IMR-90 (cell line): ENCODE results near the gene CCDC50. TPM values are rescaled to one million over a fixed set of nuclear protein-coding genes. Genes with fewer than 3 reads are reported as not detected.

Experiments used
- ATAC-seq: fragments of 200-7000 bp; cut with Tn5 transposase; 2 replicates; pipeline ENCODE4 v1.9.1; 2020; ENCODE audit warnings: low read depth, mild to moderate bottlenecking, moderate library complexity
- BruUV-seq: library from RNA; stranded (reverse); fragments of 400-500 nt; replicated peaks from 2 replicates; lab custom pipeline; 2021; lab: Mats Ljungman, UMichigan
- CTCF ChIA-PET: fragments of 300-600 bp; formaldehyde crosslinking; extraction: SDS; loops from one replicate; lab custom pipeline; 2021; ENCODE audit warnings: antibody characterized with exemption; lab: Yijun Ruan, JAX
- POLR2A ChIA-PET: fragments of 300-600 bp; sonication (Branson Sonifier 250); formaldehyde crosslinking; loops from one replicate; lab custom pipeline; 2022; ENCODE audit warnings: antibody characterized with exemption; ENCODE audit not compliant: unreplicated experiment; lab: Charles Lee
- DNase-seq: peaks from one replicate; pipeline ENCODE4 v3.0.0; 2013
- H2AFZ ChIP-seq: replicated peaks from 2 replicates; pipeline ENCODE3; 2013; ENCODE audit warnings: low read length, mild to moderate bottlenecking; ENCODE audit not compliant: poor library complexity
- H2AK5ac ChIP-seq: 2 replicates; pipeline ENCODE4 v1.6.1; 2013; ENCODE audit warnings: low read depth, low read length, inconsistent platforms
- H2AK9ac ChIP-seq: replicated peaks from 2 replicates; pipeline ENCODE3; 2013; ENCODE audit warnings: mild to moderate bottlenecking, low read depth, low read length, moderate library complexity; ENCODE audit not compliant: poor library complexity
- H2BK120ac ChIP-seq: 2 replicates; pipeline ENCODE4 v1.6.1; 2013; ENCODE audit warnings: low read depth, low read length, inconsistent platforms
- H2BK15ac ChIP-seq: 3 replicates; pipeline ENCODE4 v1.6.1; 2013; ENCODE audit warnings: low read depth, low read length, inconsistent platforms
- H2BK20ac ChIP-seq: 2 replicates; pipeline ENCODE4 v1.6.1; 2013; ENCODE audit warnings: low read depth, mild to moderate bottlenecking, inconsistent platforms, low read length, moderate library complexity
- H2BK5ac ChIP-seq: 2 replicates; pipeline ENCODE4 v1.6.1; 2013; ENCODE audit warnings: mild to moderate bottlenecking, low read depth, low read length, inconsistent platforms; ENCODE audit not compliant: poor library complexity, severe bottlenecking
- H3K14ac ChIP-seq: replicated peaks from 2 replicates; pipeline ENCODE4 v1.6.1; 2013; ENCODE audit warnings: low read depth, low read length, inconsistent platforms
- H3K18ac ChIP-seq: 2 replicates; pipeline ENCODE4 v1.6.1; 2013; ENCODE audit warnings: low read depth, low read length, control low read depth
- H3K23ac ChIP-seq: 2 replicates; pipeline ENCODE4 v1.6.1; 2013; ENCODE audit warnings: low read depth, low read length, inconsistent platforms
- H3K27ac ChIP-seq: 2 replicates; pipeline ENCODE4 v1.5.1; 2013; ENCODE audit warnings: mild to moderate bottlenecking, control low read depth, low read length; ENCODE audit not compliant: insufficient read depth
- H3K27me3 ChIP-seq: 2 replicates; pipeline ENCODE4 v1.6.1; 2013; ENCODE audit warnings: low read length; ENCODE audit not compliant: control insufficient read depth, insufficient read depth
- H3K36me3 ChIP-seq: 2 replicates; pipeline ENCODE4 v1.6.1; 2013; ENCODE audit warnings: low read length, mixed read lengths; ENCODE audit not compliant: control insufficient read depth, insufficient read depth
- H3K4ac ChIP-seq: 2 replicates; pipeline ENCODE4 v1.6.1; 2013; ENCODE audit warnings: low read depth, low read length, inconsistent platforms
- H3K4me1 ChIP-seq: 2 replicates; pipeline ENCODE4 v1.6.1; 2013; ENCODE audit warnings: low read length, mixed read lengths; ENCODE audit not compliant: control insufficient read depth, insufficient read depth
- H3K4me2 ChIP-seq: 2 replicates; pipeline ENCODE4 v1.6.1; 2013; ENCODE audit warnings: low read depth, mild to moderate bottlenecking, control low read depth, low read length, moderate library complexity
- H3K4me3 ChIP-seq: 2 replicates; pipeline ENCODE4 v1.5.1; 2013; ENCODE audit warnings: low read depth, mild to moderate bottlenecking, control low read depth, low read length, moderate library complexity; ENCODE audit not compliant: insufficient read depth
- H3K56ac ChIP-seq: 2 replicates; pipeline ENCODE4 v1.6.1; 2013; ENCODE audit warnings: low read length, inconsistent platforms; ENCODE audit not compliant: insufficient read depth; ENCODE audit errors: extremely low read depth
- H3K79me1 ChIP-seq, 2 experiments: 2 replicates each; pipeline ENCODE4 v1.6.1; 2013; ENCODE audit warnings: low read length in 2 of 2, inconsistent platforms in 1 of 2, low read depth in 1 of 2
- H3K9ac ChIP-seq: 2 replicates; pipeline ENCODE4 v1.6.1; 2013; ENCODE audit warnings: low read depth, low read length, control low read depth
- H3K9me1 ChIP-seq: 2 replicates; pipeline ENCODE4 v1.6.1; 2013; ENCODE audit warnings: low read length, inconsistent platforms; ENCODE audit not compliant: insufficient read depth
- H3K9me3 ChIP-seq: 2 replicates; pipeline ENCODE4 v1.6.1; 2013; ENCODE audit warnings: low read length; ENCODE audit not compliant: control insufficient read depth, insufficient read depth
- H4K20me1 ChIP-seq: 2 replicates; pipeline ENCODE4 v1.6.1; 2013; ENCODE audit warnings: low read length, inconsistent platforms; ENCODE audit not compliant: insufficient read depth
- H4K5ac ChIP-seq: 2 replicates; pipeline ENCODE4 v1.6.1; 2013; ENCODE audit warnings: mild to moderate bottlenecking, low read depth, low read length, control low read depth
- H4K8ac ChIP-seq, 2 experiments: 2 replicates each; pipeline ENCODE4 v1.6.1; 2013; ENCODE audit warnings: low read depth in 2 of 2, low read length in 2 of 2, control low read depth in 1 of 2, inconsistent platforms in 1 of 2
- H4K91ac ChIP-seq: 2 replicates; pipeline ENCODE4 v1.6.1; 2013; ENCODE audit warnings: low read depth, low read length, inconsistent platforms; ENCODE audit not compliant: insufficient read depth
- BHLHE40 ChIP-seq: fragments of 150-350 bp; IDR thresholded peaks from 2 replicates; pipeline ENCODE4 v1.6.1; 2016; ENCODE audit warnings: mild to moderate bottlenecking, low read depth, low read length
- CEBPB ChIP-seq: IDR thresholded peaks from 2 replicates; pipeline ENCODE4 v1.6.1; 2012; ENCODE audit warnings: low read depth, low read length, improper control_type of control experiment
- CHD1 ChIP-seq: IDR thresholded peaks from 2 replicates; pipeline ENCODE4 v1.6.1; 2012; ENCODE audit warnings: low read depth, low read length, improper control_type of control experiment
- ELK1 ChIP-seq: fragments of 150-350 bp; IDR thresholded peaks from 2 replicates; pipeline ENCODE4 v1.6.1; 2016; ENCODE audit warnings: low read depth, mild to moderate bottlenecking, low read length, moderate library complexity, borderline replicate concordance
- FOS ChIP-seq: fragments of 150-350 bp; IDR thresholded peaks from 2 replicates; pipeline ENCODE4 v1.6.1; 2016; ENCODE audit warnings: low read depth, low read length
- MAFK ChIP-seq: IDR thresholded peaks from 2 replicates; pipeline ENCODE4 v1.6.1; 2012; ENCODE audit warnings: low read depth, low read length, improper control_type of control experiment
- MXI1 ChIP-seq: IDR thresholded peaks from 2 replicates; pipeline ENCODE4 v1.6.1; 2012; ENCODE audit warnings: low read depth, mild to moderate bottlenecking, low read length, moderate library complexity, borderline replicate concordance
- RCOR1 ChIP-seq: IDR thresholded peaks from 2 replicates; pipeline ENCODE4 v1.6.1; 2012; ENCODE audit warnings: mild to moderate bottlenecking, low read length, improper control_type of control experiment; ENCODE audit not compliant: insufficient replicate concordance
- RFX5 ChIP-seq: IDR thresholded peaks from 2 replicates; pipeline ENCODE4 v1.8.0; 2012; ENCODE audit warnings: low read depth, mild to moderate bottlenecking, low read length, moderate library complexity
- SMC3 ChIP-seq: fragments of 150-350 bp; IDR thresholded peaks from 2 replicates; pipeline ENCODE4 v1.6.1; 2016; ENCODE audit warnings: low read depth, mild to moderate bottlenecking, antibody characterized with exemption, low read length, moderate library complexity
- WGBS, 2 experiments: methylation state at CpG; one replicate each; pipeline versions ENCODE4 v1.1.5 to v1.1.7; 2013; ENCODE audit warnings: missing lambda C conversion rate in 2 of 2; ENCODE audit not compliant: insufficient read length in 1 of 2; ENCODE audit errors: extremely low coverage in 2 of 2; 5-methylcytosine and 5-hydroxymethylcytosine counted together
- dilution Hi-C: fragments of 300-500 bp; cut with HindIII; formaldehyde crosslinking; loops from one replicate; pipeline ENCODE4 v1.14.3; 2018; ENCODE audit warnings: low sequenced_read_pairs; ENCODE audit not compliant: unreplicated experiment
- in situ Hi-C: fragments of 300-500 bp; cut with MboI; formaldehyde crosslinking; loops from 3 replicates; pipeline ENCODE4 v1.14.3; 2019; ENCODE audit warnings: low sequenced_read_pairs, inconsistent platforms, mixed read lengths
- intact Hi-C: fragments of 100-400 bp; cut with micrococcal nuclease; formaldehyde crosslinking; loops from 2 replicates; pipeline ENCODE4 v1.10.0; 2022
- polyA plus RNA-seq, 3 experiments: library from polyadenylated mRNA; depleted of rRNA; stranded (reverse); fragments of >200 nt; gene quantifications; 2 replicates each; pipeline ENCODE4 v1.2.3, GENCODE V29; 2012; ENCODE audit warnings: low replicate concordance in 1 of 3
- total RNA-seq: library from RNA; depleted of rRNA; stranded (reverse); fragments of >200 nt; gene quantifications from 2 replicates; pipeline ENCODE4 v1.2.3, GENCODE V29; 2012
- TF ChIP-seq, protein P1 (sequence below): fragments of 150-350 bp; IDR thresholded peaks from 2 replicates; pipeline ENCODE4 v1.6.1; 2017; ENCODE audit warnings: mild to moderate bottlenecking, antibody characterized with exemption, low read length, low read depth
- TF ChIP-seq, protein P2 (sequence below): conservative IDR thresholded peaks from 2 replicates; pipeline ENCODE4 v1.5.1; 2012; ENCODE audit warnings: mild to moderate bottlenecking, low read depth, low read length, improper control_type of control experiment

Gene CCDC50
- total and polyA plus RNA-seq, 2 of the 4 experiments (the other 2 are of a cell fraction) = 59.0 to 63.1 TPM

DNA sequence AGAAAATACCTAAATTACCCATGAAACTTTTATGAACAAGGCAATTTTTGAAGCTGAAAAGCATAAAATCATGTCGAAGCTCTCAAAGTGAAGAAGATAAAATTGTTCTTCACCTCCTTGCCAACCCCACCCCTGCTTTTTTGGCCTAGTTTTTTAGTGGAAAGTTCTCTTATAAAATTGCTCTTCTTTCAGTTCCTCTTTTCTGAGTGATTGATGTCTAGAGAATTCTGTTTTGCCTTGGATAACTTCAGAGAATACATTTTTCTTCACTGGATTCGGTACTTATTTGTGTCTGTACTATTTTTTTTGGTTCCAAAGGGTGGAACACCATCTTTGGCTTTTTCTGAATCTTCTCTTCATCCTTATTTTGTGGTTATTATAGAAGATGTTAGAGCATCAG lies 106.8 kb downstream of the CCDC50 start:
- no peak overlapping the region for H4K8ac ChIP-seq
- CTCF ChIA-PET = no interaction called here
- H2AFZ ChIP-seq = no peak overlapping the region
- no peak overlapping the region for H3K27ac ChIP-seq
- H3K23ac ChIP-seq = no peak overlapping the region
- H3K36me3 ChIP-seq = no peaks in the 10 kb centered on the region
- ATAC-seq (no peak), DNase-seq (no peak)
- no peak overlapping the region for H2AK9ac ChIP-seq
- H3K4ac ChIP-seq = no peak overlapping the region
- no peak overlapping the region for H2BK20ac ChIP-seq
- no TSS peak for BruUV-seq
- no peak overlapping the region for H3K14ac ChIP-seq
- H2AK5ac ChIP-seq = no peak overlapping the region
- no peak overlapping the region for H3K9ac ChIP-seq
- POLR2A ChIA-PET = no interaction called here
- no peaks in the 10 kb centered on the region for H3K4me1 ChIP-seq
- H4K91ac ChIP-seq = no peak overlapping the region
- dilution Hi-C loops (no loop called here), in situ Hi-C loops (no loop called here), intact Hi-C loops (no loop called here)
- no peak overlapping the region for H3K4me2 ChIP-seq
- H4K20me1 ChIP-seq = no peaks in the 10 kb centered on the region
- H3K9me3 ChIP-seq = no peaks in the 10 kb centered on the region
- no peaks in the 10 kb centered on the region for H3K27me3 ChIP-seq
- no peak overlapping the region for H2BK15ac ChIP-seq
- no peak overlapping the region for H4K5ac ChIP-seq
- H3K4me3 ChIP-seq = no peak overlapping the region
- H3K9me1 ChIP-seq = no peaks in the 10 kb centered on the region
- no peak overlapping the region for H3K56ac ChIP-seq
- TF ChIP-seq RCOR1 (no peak), CEBPB (no peak), MAFK (no peak), CHD1 (no peak), BHLHE40 (no peak), RFX5 (no peak), FOS (no peak), ELK1 (no peak), MXI1 (no peak), SMC3 (no peak)
- TF ChIP-seq, protein P1, sequence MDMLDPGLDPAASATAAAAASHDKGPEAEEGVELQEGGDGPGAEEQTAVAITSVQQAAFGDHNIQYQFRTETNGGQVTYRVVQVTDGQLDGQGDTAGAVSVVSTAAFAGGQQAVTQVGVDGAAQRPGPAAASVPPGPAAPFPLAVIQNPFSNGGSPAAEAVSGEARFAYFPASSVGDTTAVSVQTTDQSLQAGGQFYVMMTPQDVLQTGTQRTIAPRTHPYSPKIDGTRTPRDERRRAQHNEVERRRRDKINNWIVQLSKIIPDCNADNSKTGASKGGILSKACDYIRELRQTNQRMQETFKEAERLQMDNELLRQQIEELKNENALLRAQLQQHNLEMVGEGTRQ = no peak
- TF ChIP-seq, protein P2, sequence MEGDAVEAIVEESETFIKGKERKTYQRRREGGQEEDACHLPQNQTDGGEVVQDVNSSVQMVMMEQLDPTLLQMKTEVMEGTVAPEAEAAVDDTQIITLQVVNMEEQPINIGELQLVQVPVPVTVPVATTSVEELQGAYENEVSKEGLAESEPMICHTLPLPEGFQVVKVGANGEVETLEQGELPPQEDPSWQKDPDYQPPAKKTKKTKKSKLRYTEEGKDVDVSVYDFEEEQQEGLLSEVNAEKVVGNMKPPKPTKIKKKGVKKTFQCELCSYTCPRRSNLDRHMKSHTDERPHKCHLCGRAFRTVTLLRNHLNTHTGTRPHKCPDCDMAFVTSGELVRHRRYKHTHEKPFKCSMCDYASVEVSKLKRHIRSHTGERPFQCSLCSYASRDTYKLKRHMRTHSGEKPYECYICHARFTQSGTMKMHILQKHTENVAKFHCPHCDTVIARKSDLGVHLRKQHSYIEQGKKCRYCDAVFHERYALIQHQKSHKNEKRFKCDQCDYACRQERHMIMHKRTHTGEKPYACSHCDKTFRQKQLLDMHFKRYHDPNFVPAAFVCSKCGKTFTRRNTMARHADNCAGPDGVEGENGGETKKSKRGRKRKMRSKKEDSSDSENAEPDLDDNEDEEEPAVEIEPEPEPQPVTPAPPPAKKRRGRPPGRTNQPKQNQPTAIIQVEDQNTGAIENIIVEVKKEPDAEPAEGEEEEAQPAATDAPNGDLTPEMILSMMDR = no peak
- H3K79me1 ChIP-seq = no peaks in the 10 kb centered on the region
- no peak overlapping the region for H2BK120ac ChIP-seq
- no peak overlapping the region for H2BK5ac ChIP-seq
- no CpG with 5 or more reads among the region's 2 CpGs for WGBS, 2 experiments
- no peak overlapping the region for H3K18ac ChIP-seq
